Endothelial cell of umbilical vein (primary cell): ENCODE measurements around the gene ZNRF3. TPM values are rescaled to one million over a fixed set of nuclear protein-coding genes. Genes with fewer than 3 reads are reported as not detected.

Experiments
- BruUV-seq: library from RNA; stranded (reverse); fragments of 400-500 nt; replicated peaks from 2 replicates; lab custom pipeline; 2021; lab: Mats Ljungman, UMichigan
- CTCF ChIA-PET: fragments of 300-600, 350-600 bp; sonication (Branson Sonifier 250); formaldehyde crosslinking; loops from one replicate; lab custom pipeline; 2021; ENCODE audit warnings: antibody characterized with exemption, inconsistent platforms; lab: Charles Lee
- POLR2A ChIA-PET: fragments of 300-600, 350-600 bp; sonication (Branson Sonifier 250); formaldehyde crosslinking; loops from one replicate; lab custom pipeline; 2021; ENCODE audit warnings: antibody characterized with exemption, inconsistent platforms; lab: Charles Lee
- DNase-seq: peaks from one replicate; pipeline ENCODE4 v3.0.0-alpha.2; 2011; ENCODE audit warnings: low read depth, low spot score
- FAIRE-seq: peaks from 2 replicates; lab custom pipeline; 2011; peaks lifted over from hg19 to GRCh38; lab: Jason Lieb, UNC
- H2AFZ ChIP-seq: 2 replicates; pipeline ENCODE4 v1.6.0; 2012; ENCODE audit warnings: low read depth, low read length, control low read depth, inconsistent platforms
- H3K27ac ChIP-seq: 2 replicates; pipeline ENCODE4 v1.5.1; 2011; ENCODE audit warnings: low read depth, mild to moderate bottlenecking, control low read depth, low read length, moderate library complexity; ENCODE audit not compliant: insufficient read depth
- H3K27me3 ChIP-seq, 2 experiments: 2 replicates each; pipeline versions ENCODE4 v1.6.0 to v1.6.1; 2011; ENCODE audit warnings: low read length in 2 of 2, mixed read lengths in 1 of 2; ENCODE audit not compliant: control insufficient read depth in 2 of 2, insufficient read depth in 2 of 2
- H3K36me3 ChIP-seq, 2 experiments: 2 replicates in 1 of 2; 3 replicates in 1 of 2; pipeline ENCODE4 v1.5.1; 2011; ENCODE audit warnings: low read length in 2 of 2, mild to moderate bottlenecking in 1 of 2, moderate library complexity in 1 of 2; ENCODE audit not compliant: control insufficient read depth in 2 of 2, insufficient read depth in 2 of 2; ENCODE audit errors: extremely low read depth in 1 of 2
- H3K4me1 ChIP-seq: 3 replicates; pipeline ENCODE4 v1.5.1; 2011; ENCODE audit warnings: mild to moderate bottlenecking, low read length; ENCODE audit not compliant: control insufficient read depth, insufficient read depth; ENCODE audit errors: extremely low read depth
- H3K4me2 ChIP-seq: 2 replicates; pipeline ENCODE4 v1.6.1; 2011; ENCODE audit warnings: low read length, control low read depth, mixed read lengths; ENCODE audit not compliant: insufficient read depth
- H3K4me3 ChIP-seq, 3 experiments: fragments of 200-600 bp in 1 of 3; sonication (generic), shearing (Covaris generic) in 1 of 3; replicated peaks in 1 of 3; 2 replicates each; pipeline ENCODE4 v1.5.1; 2011 to 2016; ENCODE audit warnings: control low read depth in 3 of 3, low read length in 3 of 3, mild to moderate bottlenecking in 2 of 3, inconsistent platforms in 1 of 3, low read depth in 1 of 3, moderate library complexity in 1 of 3; ENCODE audit not compliant: insufficient read depth in 1 of 3
- H3K79me2 ChIP-seq: 2 replicates; pipeline ENCODE4 v1.6.0; 2012; ENCODE audit warnings: low read length, inconsistent platforms; ENCODE audit not compliant: control insufficient read depth, insufficient read depth
- H3K9ac ChIP-seq: replicated peaks from 2 replicates; pipeline ENCODE3; 2011; ENCODE audit warnings: low read length, control low read depth; ENCODE audit not compliant: insufficient read depth; ENCODE audit errors: extremely low read depth
- H3K9me1 ChIP-seq: replicated peaks from 3 replicates; pipeline ENCODE4 v1.6.0; 2011; ENCODE audit warnings: mild to moderate bottlenecking, low read length; ENCODE audit not compliant: control insufficient read depth, insufficient read depth; ENCODE audit errors: extremely low read depth
- H3K9me3 ChIP-seq: replicated peaks from 2 replicates; pipeline ENCODE4 v1.5.1; 2012; ENCODE audit warnings: low read length, inconsistent platforms; ENCODE audit not compliant: control insufficient read depth, insufficient read depth
- H4K20me1 ChIP-seq: replicated peaks from 2 replicates; pipeline ENCODE3; 2011; ENCODE audit warnings: mild to moderate bottlenecking, low read length; ENCODE audit not compliant: control insufficient read depth, insufficient read depth; ENCODE audit errors: extremely low read depth
- EZH2 ChIP-seq: IDR thresholded peaks from 2 replicates; pipeline ENCODE4 v1.6.1; 2012; ENCODE audit warnings: borderline replicate concordance, low read depth, mild to moderate bottlenecking, moderate library complexity, low read length, inconsistent platforms; ENCODE audit not compliant: severe bottlenecking
- FOS ChIP-seq: IDR thresholded peaks from 2 replicates; pipeline ENCODE4 v1.6.1; 2011; ENCODE audit warnings: mild to moderate bottlenecking, low read length, moderate library complexity, borderline replicate concordance; ENCODE audit not compliant: insufficient read depth
- GATA2 ChIP-seq: IDR thresholded peaks from 2 replicates; pipeline ENCODE4 v1.7.0; 2011; ENCODE audit warnings: low read depth, mild to moderate bottlenecking, moderate library complexity, mixed read lengths, low read length; ENCODE audit not compliant: insufficient read length, insufficient read depth
- JUN ChIP-seq: IDR thresholded peaks from 2 replicates; pipeline ENCODE4 v1.6.1; 2011; ENCODE audit warnings: borderline replicate concordance, low read depth; ENCODE audit not compliant: insufficient read length, insufficient read depth
- MYC ChIP-seq: IDR thresholded peaks from one replicate; pipeline ENCODE4 v1.6.1; 2011; ENCODE audit warnings: mild to moderate bottlenecking, low read depth, low read length
- POLR2A ChIP-seq: IDR thresholded peaks from 2 replicates; pipeline ENCODE4 v1.6.1; 2012; ENCODE audit warnings: low read depth, mild to moderate bottlenecking, control low read depth, low read length
- POLR2AphosphoS5 ChIP-seq: IDR thresholded peaks from 2 replicates; pipeline ENCODE4 v1.6.1; 2012; ENCODE audit warnings: low read depth, mild to moderate bottlenecking, control low read depth, low read length, moderate library complexity; ENCODE audit not compliant: insufficient read depth
- dilution Hi-C: fragments of 300-500 bp; cut with MboI; formaldehyde crosslinking; loops from one replicate; pipeline ENCODE4 v1.15.0; 2019; ENCODE audit warnings: low sequenced_read_pairs; ENCODE audit not compliant: extremely low pct_ligation_motif_present
- intact Hi-C: fragments of 100-400 bp; cut with micrococcal nuclease; formaldehyde crosslinking; loops from one replicate; pipeline ENCODE4 v1.10.0; 2022
- polyA plus RNA-seq, 4 experiments: library from polyadenylated mRNA; depleted of rRNA in 3 of 4; stranded (reverse) in 3 of 4; unstranded in 1 of 4; fragments of >200 nt; gene quantifications; 2 replicates each; pipeline versions ENCODE4 v1.2.1 to v1.2.3, GENCODE V29; 2011 to 2012; ENCODE audit warnings: missing spikeins in 1 of 4
- total RNA-seq: library from RNA; stranded (reverse); gene quantifications from 2 replicates; pipeline ENCODE4 v1.2.3, GENCODE V29; 2021
- TF ChIP-seq, protein P1 (sequence below), 2 donors: IDR thresholded peaks; 1 replicate in 1 of 2; 2 replicates in 1 of 2; pipeline ENCODE4 v1.5.1; 2011; ENCODE audit warnings: low read length in 2 of 2, mild to moderate bottlenecking in 2 of 2, moderate library complexity in 2 of 2, control low read depth in 1 of 2, inconsistent platforms in 1 of 2, low read depth in 1 of 2; ENCODE audit not compliant: insufficient read depth in 1 of 2; ENCODE audit errors: extremely low read depth in 1 of 2
- TF ChIP-seq, protein P2 (sequence below): IDR thresholded peaks from 2 replicates; pipeline ENCODE4 v1.6.1; 2011; ENCODE audit not compliant: insufficient read depth, insufficient read length

Gene ZNRF3
- total and polyA plus RNA-seq, 2 donors (not counting 3 experiments of a cell fraction or from before 2014, with no cell fraction given), result 2.7 to 5.2 TPM

DNA sequence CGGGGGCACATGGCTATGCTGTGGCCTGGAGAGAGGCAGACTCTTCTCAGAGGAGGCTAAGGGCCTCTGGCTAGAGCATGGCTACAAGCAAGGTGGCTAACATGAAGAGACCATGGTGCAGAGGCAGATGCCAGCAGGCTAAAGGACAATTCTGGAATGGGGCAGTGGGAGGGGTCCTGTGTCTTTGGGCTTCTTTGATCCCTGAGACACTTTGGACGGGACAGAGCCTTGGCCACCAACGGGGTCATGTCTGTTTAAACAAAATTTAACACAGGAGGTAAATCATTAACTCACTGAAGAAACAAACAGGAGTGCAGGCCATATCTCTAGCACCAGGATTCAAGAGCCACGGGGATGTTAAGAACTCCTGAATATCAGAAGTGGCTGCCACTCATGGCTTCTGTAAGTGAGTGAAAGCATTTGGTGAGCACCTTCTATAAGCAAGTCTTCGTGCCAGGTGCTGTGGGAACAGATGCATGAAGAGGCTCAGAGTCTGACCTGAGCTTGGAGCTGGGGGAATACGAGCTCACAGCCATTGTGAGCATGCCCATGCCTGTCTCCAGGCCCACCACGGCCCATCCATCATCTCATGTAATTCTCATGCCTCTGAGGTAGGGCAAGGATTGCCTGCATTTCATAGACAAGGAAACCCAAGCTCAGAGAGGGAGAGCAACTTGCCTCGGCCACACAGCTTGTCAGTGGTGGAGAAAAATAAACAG is 18.3 kb upstream of the ZNRF3 start:
- Histone ChIP-seq H3K27me3 (peaks cover 2 to 3% of the 10 kb centered on the region in 2 experiments), H2AFZ (no peak overlapping the region), H3K9me1 (no peaks in the 10 kb centered on the region), H3K9me3 (no peaks in the 10 kb centered on the region), H3K9ac (no peak overlapping the region), H3K4me1 (no peaks in the 10 kb centered on the region), H4K20me1 (no peaks in the 10 kb centered on the region), H3K36me3 (no peaks in the 10 kb centered on the region), H3K27ac (no peak overlapping the region), H3K4me2 (no peak overlapping the region), H3K4me3 (no peak overlapping the region), H3K79me2 (no peaks in the 10 kb centered on the region)
- FAIRE-seq, result no peak
- POLR2A ChIA-PET, result no interaction called here
- BruUV-seq, result no TSS peak
- DNase-seq, result no peak
- TF ChIP-seq POLR2A (no peak), EZH2 (no peak), FOS (no peak), GATA2 (no peak), MYC (no peak), JUN (no peak), POLR2AphosphoS5 (no peak)
- TF ChIP-seq, protein P1, sequence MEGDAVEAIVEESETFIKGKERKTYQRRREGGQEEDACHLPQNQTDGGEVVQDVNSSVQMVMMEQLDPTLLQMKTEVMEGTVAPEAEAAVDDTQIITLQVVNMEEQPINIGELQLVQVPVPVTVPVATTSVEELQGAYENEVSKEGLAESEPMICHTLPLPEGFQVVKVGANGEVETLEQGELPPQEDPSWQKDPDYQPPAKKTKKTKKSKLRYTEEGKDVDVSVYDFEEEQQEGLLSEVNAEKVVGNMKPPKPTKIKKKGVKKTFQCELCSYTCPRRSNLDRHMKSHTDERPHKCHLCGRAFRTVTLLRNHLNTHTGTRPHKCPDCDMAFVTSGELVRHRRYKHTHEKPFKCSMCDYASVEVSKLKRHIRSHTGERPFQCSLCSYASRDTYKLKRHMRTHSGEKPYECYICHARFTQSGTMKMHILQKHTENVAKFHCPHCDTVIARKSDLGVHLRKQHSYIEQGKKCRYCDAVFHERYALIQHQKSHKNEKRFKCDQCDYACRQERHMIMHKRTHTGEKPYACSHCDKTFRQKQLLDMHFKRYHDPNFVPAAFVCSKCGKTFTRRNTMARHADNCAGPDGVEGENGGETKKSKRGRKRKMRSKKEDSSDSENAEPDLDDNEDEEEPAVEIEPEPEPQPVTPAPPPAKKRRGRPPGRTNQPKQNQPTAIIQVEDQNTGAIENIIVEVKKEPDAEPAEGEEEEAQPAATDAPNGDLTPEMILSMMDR (IDR thresholded peaks at IDR 0.05; ENCODE audit: extremely low read depth in 1 of 2, insufficient read depth in 1 of 2, low read depth in 1 of 2, low read length in 2 of 2), result no peak
- TF ChIP-seq, protein P2, sequence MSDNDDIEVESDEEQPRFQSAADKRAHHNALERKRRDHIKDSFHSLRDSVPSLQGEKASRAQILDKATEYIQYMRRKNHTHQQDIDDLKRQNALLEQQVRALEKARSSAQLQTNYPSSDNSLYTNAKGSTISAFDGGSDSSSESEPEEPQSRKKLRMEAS, result no peak
- dilution Hi-C loops, result no loop called here
- CTCF ChIA-PET, result interaction anchor here (1.2 to 1.4 kb wide), 2 partner anchors 10 to 289 kb away, joined by 3 to 4 read pairs; no protein-coding TSS in a partner anchor
- intact Hi-C loops, result no loop called here
